Lower leg skin (tissue), 3 donors: ENCODE results near the gene ZNF679.
"Not testable (repeated sequence)": the region's sequence is repeated elsewhere in the genome, so short reads cannot be mapped to it uniquely, and the experiment has no call there.

Experiments
- CTCF ChIP-seq, 3 donors: fragments of 450-650 bp; IDR thresholded peaks; one replicate each; pipeline ENCODE4 v1.5.1; 2016; ENCODE audit warnings: antibody characterized with exemption in 3 of 3, mild to moderate bottlenecking in 3 of 3, moderate library complexity in 2 of 3
- POLR2A ChIP-seq, 2 donors: fragments of 450-650 bp; IDR thresholded peaks; one replicate each; pipeline ENCODE4 v1.6.1; 2016 to 2017; ENCODE audit warnings: antibody characterized with exemption in 2 of 2, mild to moderate bottlenecking in 1 of 2, moderate library complexity in 1 of 2

GRCh38 chr7:64316031-64316742, 87.9 kb downstream of the ZNF679 start:
- not testable (repeated sequence) for TF ChIP-seq CTCF, POLR2A (IDR thresholded peaks at IDR 0.05)
